Measurements from ENCODE around the gene NEO1.

NEO1 gene

DNA sequence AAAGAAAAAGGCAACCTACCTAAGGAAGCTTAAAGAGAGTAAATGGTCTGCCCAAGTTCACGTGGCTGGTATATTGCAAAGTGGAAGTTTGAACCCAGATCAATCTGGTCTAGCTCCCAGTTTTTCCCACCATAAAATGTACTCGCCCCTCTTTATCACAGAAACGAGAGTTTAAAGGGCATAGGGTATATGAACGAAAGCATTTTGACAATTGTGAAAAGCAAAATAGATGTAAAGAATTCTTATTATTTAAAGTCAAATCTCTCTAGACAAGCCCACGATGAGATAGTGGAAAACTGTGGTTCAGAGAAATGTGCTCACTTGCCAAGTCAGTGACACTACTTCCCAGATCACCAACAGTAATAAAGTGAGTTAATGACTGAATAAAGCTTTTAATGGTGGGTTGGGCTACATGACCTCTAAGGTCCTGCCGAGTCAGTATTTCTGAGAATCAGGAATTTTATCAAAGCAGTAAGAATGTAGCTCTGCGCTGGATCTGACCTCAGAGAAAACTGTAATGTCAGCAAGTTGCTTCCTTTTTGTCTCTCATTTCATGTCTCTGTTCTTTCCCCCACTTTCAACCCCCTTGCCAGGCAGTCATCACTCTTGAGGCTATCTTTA, 23.3 kb upstream of the NEO1 start:
- DNase-seq, result no peak

DNA sequence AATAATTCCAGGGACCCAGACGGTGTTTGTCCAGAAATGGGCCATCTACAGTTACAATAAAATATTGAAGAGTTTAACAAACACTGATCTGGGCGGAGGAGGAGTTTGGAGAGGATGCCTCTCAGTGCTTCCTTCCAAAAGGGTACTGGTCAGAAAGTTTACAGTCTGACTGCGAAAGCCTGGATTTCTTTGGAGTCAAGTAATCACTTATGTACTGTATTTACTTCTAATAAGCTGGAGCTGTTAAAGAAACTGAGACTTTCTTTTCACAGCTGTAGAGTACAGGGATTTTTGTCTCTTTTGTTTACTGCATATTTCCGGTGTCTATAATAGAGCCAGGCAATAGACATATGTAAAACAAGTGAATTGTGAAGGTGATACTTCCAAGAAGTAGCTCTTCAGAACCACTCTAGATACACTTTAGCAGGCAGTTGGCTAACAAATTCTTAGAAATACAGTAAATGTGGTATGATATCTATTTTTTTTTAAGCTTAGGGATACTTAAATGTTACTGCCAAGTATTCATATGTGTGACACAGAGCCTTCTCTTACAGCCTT, 22.1 kb upstream of the NEO1 start:
- no peak for DNase-seq

GRCh38 chr15:73031648-73032047, 20.6 kb upstream of the NEO1 start:
- no peak for DNase-seq

- no peak for DNase-seq
Measured at GRCh38 chr15:73033611-73034010, 18.7 kb upstream of the NEO1 start.

DNA sequence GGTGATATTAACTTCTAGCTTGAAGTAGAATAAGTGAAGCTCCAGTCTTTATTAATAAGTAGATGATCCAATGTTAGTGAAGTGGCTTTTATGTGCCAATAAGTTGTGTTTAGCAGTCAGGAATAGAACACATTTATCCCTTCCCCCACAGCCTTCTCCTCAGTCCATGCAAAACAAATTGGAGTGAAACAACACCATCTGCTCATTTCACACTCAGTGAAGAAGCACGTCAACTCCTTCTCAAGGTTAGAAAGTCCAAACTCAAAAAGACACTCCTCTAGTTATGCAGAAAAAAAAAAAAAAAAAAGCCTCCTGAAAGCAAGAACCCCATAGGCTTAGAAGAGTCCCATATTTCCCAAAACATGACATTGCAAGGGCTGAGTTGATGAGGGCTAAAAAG, 18.0 kb upstream of the NEO1 start:
- no peak for DNase-seq

DNA sequence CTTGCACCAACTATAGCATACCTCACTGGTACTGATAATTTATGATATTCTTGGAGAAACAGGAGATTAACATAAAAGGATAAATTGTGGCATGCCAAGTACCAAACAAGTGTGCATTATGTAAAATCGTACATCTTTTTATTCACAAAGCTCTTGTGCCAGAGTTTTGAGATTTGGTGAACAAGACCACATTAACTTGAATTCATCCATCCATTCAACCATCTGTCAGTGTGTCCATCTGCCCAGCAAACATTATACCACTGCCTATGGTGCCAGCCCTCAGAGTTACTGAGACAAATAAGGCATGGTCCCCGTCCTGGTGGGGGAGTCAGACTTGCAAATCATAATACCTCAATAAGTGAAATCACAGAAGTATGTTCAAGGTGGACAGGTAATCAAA, 17.0 kb upstream of the NEO1 start:
- DNase-seq, result no peak

DNA sequence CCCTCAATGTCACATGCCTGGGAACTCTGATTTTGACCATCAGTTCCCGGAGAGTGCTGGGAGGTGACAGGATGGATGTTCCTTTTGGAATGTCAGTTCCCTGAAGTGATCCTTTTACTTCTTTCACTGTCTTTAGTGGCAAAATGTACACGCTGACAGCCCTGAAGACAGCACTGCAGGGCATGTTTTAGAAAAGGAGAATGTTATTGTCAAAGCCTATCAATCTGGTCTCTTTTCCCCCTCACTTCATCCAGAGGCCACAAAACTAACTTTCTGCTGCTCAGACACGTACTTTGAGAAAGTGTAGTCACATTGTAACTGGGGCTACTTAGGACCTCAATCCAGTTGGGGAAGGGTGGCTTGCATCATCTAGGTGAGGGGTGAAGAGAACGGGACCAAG, 14.0 kb upstream of the NEO1 start:
- no peak for DNase-seq

DNA sequence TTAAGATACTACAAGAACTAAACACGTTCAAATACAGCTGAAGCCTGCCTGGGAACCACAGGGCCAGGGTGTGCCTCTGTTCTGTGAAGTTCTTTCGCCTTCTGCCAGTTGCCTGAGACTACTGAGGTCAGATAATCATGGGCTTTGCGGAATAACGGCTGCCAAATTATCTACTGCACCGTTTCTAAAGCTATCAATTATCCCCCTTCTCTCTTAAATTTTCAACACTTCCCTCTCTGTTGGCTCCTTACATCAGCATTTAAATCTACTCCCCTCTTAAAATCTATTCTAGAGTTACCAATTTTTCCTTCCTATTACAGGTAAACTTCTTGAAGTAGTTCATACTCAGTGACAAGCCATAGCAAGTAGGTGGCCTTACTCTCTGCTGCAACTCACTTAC, 6.2 kb upstream of the NEO1 start:
- DNase-seq, result no peak

DNA sequence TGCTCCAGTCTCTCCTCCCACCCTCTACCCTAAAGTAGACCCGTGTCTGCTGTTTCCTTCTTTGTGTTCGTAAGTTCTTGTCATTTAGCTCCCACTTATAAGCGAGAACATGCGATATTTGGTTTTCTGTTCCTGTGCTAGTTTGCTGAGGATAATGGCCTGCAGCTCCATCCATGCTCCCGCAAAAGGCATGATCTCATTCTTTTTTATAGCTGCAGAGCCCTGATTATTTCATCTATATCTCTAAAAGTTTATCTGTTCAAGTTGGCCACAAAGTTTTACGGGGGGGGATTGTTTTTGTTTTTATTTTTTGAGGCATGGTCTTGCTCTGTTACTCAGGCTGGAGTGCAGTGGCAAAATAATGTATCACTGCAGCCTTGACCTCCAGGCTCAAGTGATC, 4.4 kb upstream of the NEO1 start:
- DNase-seq, result no peak

DNA sequence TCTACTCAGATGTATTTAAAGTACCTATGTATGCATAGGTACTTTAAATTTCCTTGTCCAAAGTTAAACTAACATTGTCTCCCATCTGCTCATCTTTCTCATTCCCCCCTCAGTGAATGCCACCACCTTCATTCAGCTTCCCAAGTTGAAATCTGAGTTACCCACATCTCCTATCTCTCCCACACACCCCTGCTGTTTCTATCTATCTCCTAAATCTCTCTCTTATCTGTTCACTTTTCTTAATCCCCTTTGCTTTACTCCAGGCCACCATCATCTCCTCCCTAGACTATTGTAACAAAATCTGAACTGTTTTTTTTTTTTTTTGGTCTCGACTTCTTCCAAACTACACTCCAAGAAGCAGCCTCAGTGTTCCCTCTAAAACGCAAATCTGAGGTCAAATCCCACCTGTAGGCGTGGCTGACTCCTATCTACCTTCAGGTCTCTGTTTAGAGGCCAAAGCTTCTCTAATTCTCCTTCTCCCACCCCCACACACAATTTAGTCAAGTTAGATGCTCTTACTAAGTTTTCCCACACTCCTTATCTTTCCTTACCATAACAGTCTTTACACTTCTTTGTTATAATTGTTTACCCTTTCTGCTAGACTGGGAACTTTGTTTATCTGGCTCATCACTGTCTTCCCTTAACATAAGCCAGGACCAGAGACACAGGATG, 3.5 kb upstream of the NEO1 start:
- DNase-seq, result no peak

- no peak for DNase-seq
Measured at GRCh38 chr15:73049564-73050215, 2.6 kb upstream of the NEO1 start.

- DNase-seq, result no peak
Measured at GRCh38 chr15:73050561-73051295, 1.5 kb upstream of the NEO1 start.

GRCh38 chr15:73051391-73051806, 864 bp upstream of the NEO1 start:
- no peak for DNase-seq

DNA sequence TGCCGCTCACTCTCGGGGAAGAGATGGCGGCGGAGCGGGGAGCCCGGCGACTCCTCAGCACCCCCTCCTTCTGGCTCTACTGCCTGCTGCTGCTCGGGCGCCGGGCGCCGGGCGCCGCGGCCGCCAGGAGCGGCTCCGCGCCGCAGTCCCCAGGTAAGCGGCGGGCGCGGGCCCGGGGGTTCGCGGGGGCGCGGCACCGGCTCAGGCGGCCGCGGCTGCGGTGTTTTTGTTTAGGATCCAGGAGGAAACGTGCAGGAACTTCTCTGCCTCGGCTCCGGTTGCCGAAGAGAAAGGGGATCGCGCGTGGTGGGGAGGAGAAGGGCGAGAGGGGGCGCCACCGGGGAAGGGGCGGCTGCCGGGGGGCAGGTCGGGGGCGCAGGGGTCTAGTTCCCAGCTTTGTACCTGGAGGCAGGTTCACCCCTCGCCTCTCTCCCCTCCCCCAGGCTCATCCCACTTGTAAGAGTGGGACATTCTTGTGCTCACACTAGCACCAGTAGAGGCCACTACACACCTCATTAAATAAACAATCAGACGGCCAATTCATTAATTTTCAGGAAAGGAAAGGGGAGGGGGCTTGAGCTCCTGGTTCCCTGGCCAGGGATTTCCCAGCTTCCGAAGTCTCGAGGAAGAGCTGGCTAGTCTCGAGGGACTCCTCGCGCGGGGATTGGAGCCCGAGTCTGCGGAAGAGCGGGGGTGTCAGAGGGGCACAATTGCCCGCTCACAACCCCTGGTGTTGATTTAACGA, 562 bp downstream of the NEO1 start:
- DNase-seq, result peak; percentile 52

GRCh38 chr15:73053398-73053723, 1.1 kb downstream of the NEO1 start:
- no peak for DNase-seq

- DNase-seq, result no peak
Measured at GRCh38 chr15:73054417-73054953, 2.2 kb downstream of the NEO1 start.

DNA sequence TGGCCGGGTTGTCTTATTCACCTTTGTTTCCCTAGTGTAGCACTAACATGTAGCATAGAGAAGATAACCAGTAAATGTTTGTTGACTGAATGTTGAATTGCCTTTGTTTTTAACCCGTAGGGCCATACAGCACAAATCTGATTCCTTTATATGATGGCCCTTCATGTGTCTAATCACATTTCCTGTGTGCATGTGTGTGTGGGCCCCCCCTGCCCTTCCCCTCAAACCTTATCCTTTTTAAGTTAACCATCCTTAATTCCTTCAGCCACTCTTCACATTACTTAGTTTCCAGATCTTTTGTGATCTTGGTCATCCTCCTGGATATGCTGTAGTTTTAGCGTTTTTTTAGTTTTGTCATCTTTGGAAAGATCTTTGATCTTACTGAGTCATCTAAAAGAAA, 4.2 kb downstream of the NEO1 start:
- no peak for DNase-seq

- DNase-seq, result no peak
Measured at GRCh38 chr15:73058437-73058836, 6.2 kb downstream of the NEO1 start.

- no peak for DNase-seq
Measured at GRCh38 chr15:73065114-73065513, 12.9 kb downstream of the NEO1 start.

DNA sequence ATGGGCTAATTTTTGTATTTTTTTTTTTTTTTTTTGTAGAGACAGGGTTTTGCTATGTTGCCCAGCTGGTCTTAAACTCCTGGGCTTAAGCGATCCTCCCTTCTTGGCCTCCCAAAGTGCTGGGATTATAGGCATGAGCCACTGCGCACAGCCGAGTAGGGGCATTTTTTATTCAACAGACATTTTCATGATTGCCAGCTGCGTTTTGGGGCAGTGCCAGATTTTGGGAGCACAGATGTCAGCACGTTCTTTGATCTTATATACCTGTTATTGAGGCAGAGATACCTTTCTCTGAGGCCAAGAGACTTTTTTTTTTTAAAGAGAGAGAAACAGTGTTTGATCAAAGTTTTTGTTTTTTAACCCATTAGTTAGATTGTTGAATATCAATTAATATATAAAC, 16.8 kb downstream of the NEO1 start:
- DNase-seq, result no peak

- DNase-seq, result no peak
Measured at GRCh38 chr15:73072894-73073293, 20.6 kb downstream of the NEO1 start.

- no peak for DNase-seq
Measured at GRCh38 chr15:73074241-73074640, 22.0 kb downstream of the NEO1 start.
